ENCODE measurements around the gene USP16. TPM values are rescaled to one million over a fixed set of nuclear protein-coding genes. Genes with fewer than 3 reads are reported as not detected.
A peak's percentile ranks its signal among the peaks of the same experiment; 100 is the strongest.
"Not testable (repeated sequence)": the region's sequence is repeated elsewhere in the genome, so short reads cannot be mapped to it uniquely, and the experiment has no call there.

Gene USP16
- total RNA-seq, 1 donor = 64.0 TPM

GRCh38 chr21:29011236-29011635 lies 13.2 kb upstream of the USP16 start:
- H3K9me3 ChIP-seq (ENCODE audit: low read depth, low read length); H3K4me1 ChIP-seq (ENCODE audit: insufficient read depth, low read length); H3K27me3 ChIP-seq (ENCODE audit: insufficient read depth, low read length); H3K4me3 ChIP-seq (ENCODE audit: low read length): not testable (repeated sequence)

- Histone ChIP-seq H3K4me1 (ENCODE audit: insufficient read depth, low read length) (peaks cover 32% of the 10 kb centered on the region), H3K4me3 (ENCODE audit: low read length) (no peak overlapping the region), H3K27me3 (ENCODE audit: insufficient read depth, low read length) (no peaks in the 10 kb centered on the region), H3K9me3 (ENCODE audit: low read depth, low read length) (no peaks in the 10 kb centered on the region)
Observed at GRCh38 chr21:29017639-29018237, 6.7 kb upstream of the USP16 start.

- Histone ChIP-seq H3K9me3 (ENCODE audit: low read depth, low read length) (no peaks in the 10 kb centered on the region), H3K27me3 (ENCODE audit: insufficient read depth, low read length) (no peaks in the 10 kb centered on the region), H3K4me1 (ENCODE audit: insufficient read depth, low read length) (peaks cover 39% of the 10 kb centered on the region), H3K4me3 (ENCODE audit: low read length) (peak overlapping the region; percentile 94)
Observed at GRCh38 chr21:29018540-29018939, 5.9 kb upstream of the USP16 start.

- Histone ChIP-seq H3K4me1 (ENCODE audit: insufficient read depth, low read length) (peaks cover 62% of the 10 kb centered on the region), H3K9me3 (ENCODE audit: low read depth, low read length) (no peaks in the 10 kb centered on the region), H3K4me3 (ENCODE audit: low read length) (no peak overlapping the region), H3K27me3 (ENCODE audit: insufficient read depth, low read length) (no peaks in the 10 kb centered on the region)
Observed at GRCh38 chr21:29022166-29022565, 2.3 kb upstream of the USP16 start.

- peaks cover 40% of the 10 kb centered on the region for H3K4me1 ChIP-seq (ENCODE audit: insufficient read depth, low read length)
- H3K4me3 ChIP-seq (ENCODE audit: low read length) = peak overlapping the region; percentile 80
- H3K27me3 ChIP-seq (ENCODE audit: insufficient read depth, low read length) = no peaks in the 10 kb centered on the region
- H3K9me3 ChIP-seq (ENCODE audit: low read depth, low read length) = no peaks in the 10 kb centered on the region
Observed at GRCh38 chr21:29025328-29025713, 853 bp downstream of the USP16 start.

- Histone ChIP-seq H3K4me1 (ENCODE audit: insufficient read depth, low read length) (peaks cover 17% of the 10 kb centered on the region), H3K27me3 (ENCODE audit: insufficient read depth, low read length) (no peaks in the 10 kb centered on the region), H3K9me3 (ENCODE audit: low read depth, low read length) (no peaks in the 10 kb centered on the region), H3K4me3 (ENCODE audit: low read length) (no peak overlapping the region)
Observed at GRCh38 chr21:29029524-29029923, 5.1 kb downstream of the USP16 start.

- Histone ChIP-seq H3K4me1 (ENCODE audit: insufficient read depth, low read length) (peaks cover 8% of the 10 kb centered on the region), H3K27me3 (ENCODE audit: insufficient read depth, low read length) (no peaks in the 10 kb centered on the region), H3K9me3 (ENCODE audit: low read depth, low read length) (no peaks in the 10 kb centered on the region), H3K4me3 (ENCODE audit: low read length) (no peak overlapping the region)
Observed at GRCh38 chr21:29030909-29031308, 6.4 kb downstream of the USP16 start.

- Histone ChIP-seq H3K9me3 (ENCODE audit: low read depth, low read length) (no peaks in the 10 kb centered on the region), H3K4me1 (ENCODE audit: insufficient read depth, low read length) (no peaks in the 10 kb centered on the region), H3K27me3 (ENCODE audit: insufficient read depth, low read length) (no peaks in the 10 kb centered on the region), H3K4me3 (ENCODE audit: low read length) (no peak overlapping the region)
Observed at GRCh38 chr21:29033301-29033700, 8.8 kb downstream of the USP16 start.

GRCh38 chr21:29033871-29034270 lies 9.4 kb downstream of the USP16 start:
- Histone ChIP-seq H3K9me3 (ENCODE audit: low read depth, low read length) (no peaks in the 10 kb centered on the region), H3K4me1 (ENCODE audit: insufficient read depth, low read length) (no peaks in the 10 kb centered on the region), H3K4me3 (ENCODE audit: low read length) (no peak overlapping the region), H3K27me3 (ENCODE audit: insufficient read depth, low read length) (no peaks in the 10 kb centered on the region)

- no peaks in the 10 kb centered on the region for H3K9me3 ChIP-seq (ENCODE audit: low read depth, low read length)
- no peaks in the 10 kb centered on the region for H3K27me3 ChIP-seq (ENCODE audit: insufficient read depth, low read length)
- no peaks in the 10 kb centered on the region for H3K4me1 ChIP-seq (ENCODE audit: insufficient read depth, low read length)
- H3K4me3 ChIP-seq (ENCODE audit: low read length) = no peak overlapping the region
Observed at GRCh38 chr21:29034678-29035077, 10.2 kb downstream of the USP16 start.

- Histone ChIP-seq H3K4me1 (ENCODE audit: insufficient read depth, low read length) (no peaks in the 10 kb centered on the region), H3K27me3 (ENCODE audit: insufficient read depth, low read length) (no peaks in the 10 kb centered on the region), H3K4me3 (ENCODE audit: low read length) (no peak overlapping the region), H3K9me3 (ENCODE audit: low read depth, low read length) (no peaks in the 10 kb centered on the region)
Observed at GRCh38 chr21:29052224-29052623, 27.8 kb downstream of the USP16 start.

GRCh38 chr21:29053011-29053553 lies 28.6 kb downstream of the USP16 start:
- H3K4me3 ChIP-seq (ENCODE audit: low read length) = no peak overlapping the region
- no peaks in the 10 kb centered on the region for H3K4me1 ChIP-seq (ENCODE audit: insufficient read depth, low read length)
- H3K27me3 ChIP-seq (ENCODE audit: insufficient read depth, low read length) = no peaks in the 10 kb centered on the region
- H3K9me3 ChIP-seq (ENCODE audit: low read depth, low read length) = no peaks in the 10 kb centered on the region

- no peaks in the 10 kb centered on the region for H3K9me3 ChIP-seq (ENCODE audit: low read depth, low read length)
- H3K4me1 ChIP-seq (ENCODE audit: insufficient read depth, low read length) = no peaks in the 10 kb centered on the region
- H3K27me3 ChIP-seq (ENCODE audit: insufficient read depth, low read length) = no peaks in the 10 kb centered on the region
- no peak overlapping the region for H3K4me3 ChIP-seq (ENCODE audit: low read length)
Observed at GRCh38 chr21:29053656-29054055, 29.2 kb downstream of the USP16 start.

- no peaks in the 10 kb centered on the region for H3K9me3 ChIP-seq (ENCODE audit: low read depth, low read length)
- H3K4me3 ChIP-seq (ENCODE audit: low read length) = no peak overlapping the region
- H3K4me1 ChIP-seq (ENCODE audit: insufficient read depth, low read length) = no peaks in the 10 kb centered on the region
- H3K27me3 ChIP-seq (ENCODE audit: insufficient read depth, low read length) = no peaks in the 10 kb centered on the region
Observed at GRCh38 chr21:29055080-29055479, 30.6 kb downstream of the USP16 start.

- Histone ChIP-seq H3K4me1 (ENCODE audit: insufficient read depth, low read length) (no peaks in the 10 kb centered on the region), H3K27me3 (ENCODE audit: insufficient read depth, low read length) (no peaks in the 10 kb centered on the region), H3K9me3 (ENCODE audit: low read depth, low read length) (no peaks in the 10 kb centered on the region)
Observed at GRCh38 chr21:29056005-29056404, 31.5 kb downstream of the USP16 start.

GRCh38 chr21:29056538-29057050 lies 32.1 kb downstream of the USP16 start:
- Histone ChIP-seq H3K27me3 (ENCODE audit: insufficient read depth, low read length) (no peaks in the 10 kb centered on the region), H3K9me3 (ENCODE audit: low read depth, low read length) (no peaks in the 10 kb centered on the region), H3K4me1 (ENCODE audit: insufficient read depth, low read length) (no peaks in the 10 kb centered on the region), H3K4me3 (ENCODE audit: low read length) (no peak overlapping the region)

More at GRCh38 chr21:29056005-29056404, 31.5 kb downstream of the USP16 start:
- H3K4me3 ChIP-seq (ENCODE audit: low read length) = no peak overlapping the region

Data from mononuclear cell (primary cell).